ENCODE data around the gene PEG3. TPM values are rescaled to one million over a fixed set of nuclear protein-coding genes. Genes with fewer than 3 reads are reported as not detected.
"Not testable (repeated sequence)": the region's sequence is repeated elsewhere in the genome, so short reads cannot be mapped to it uniquely, and the experiment has no call there.

Gene PEG3
- total RNA-seq, 1 donor from 2014 or later: not detected

GRCh38 chr19:56864443-56865125 is 24.1 kb upstream of the PEG3 start:
- no peak overlapping the region for H2AFZ ChIP-seq (ENCODE audit: low read depth, low read length)
- no peak for TF ChIP-seq CTCF (IDR thresholded peaks at IDR 0.05; ENCODE audit: insufficient read depth, low read depth, low read length)
- no peak for TF ChIP-seq EZH2 (IDR thresholded peaks at IDR 0.05; ENCODE audit: insufficient read depth, low read length)
- Mint-ChIP-seq H3K27me3 (ENCODE audit: low read depth, unreplicated experiment) (no peaks in the 10 kb centered on the region), H3K36me3 (ENCODE audit: low read depth, unreplicated experiment) (no peaks in the 10 kb centered on the region), H3K27ac (ENCODE audit: unreplicated experiment) (no peak overlapping the region), H3K4me3 (ENCODE audit: unreplicated experiment) (no peak overlapping the region), H3K4me1 (ENCODE audit: low read depth, unreplicated experiment) (no peaks in the 10 kb centered on the region), H3K9me3 (ENCODE audit: unreplicated experiment) (peaks cover 28% of the 10 kb centered on the region)
- no peaks in the 10 kb centered on the region for H3K27me3 ChIP-seq (ENCODE audit: insufficient read depth, low read length)
- no peak overlapping the region for H3K4me2 ChIP-seq (ENCODE audit: low read length)
- H3K4me1 ChIP-seq (ENCODE audit: insufficient read depth, low read length): no peaks in the 10 kb centered on the region
- DNase-seq (ENCODE audit: low read depth): no peak
- H3K9me3 ChIP-seq (ENCODE audit: insufficient read depth, low read depth, low read length): peaks cover 5% of the 10 kb centered on the region
- no peak overlapping the region for H3K9ac ChIP-seq (ENCODE audit: low read length)
- no peaks in the 10 kb centered on the region for H4K20me1 ChIP-seq (ENCODE audit: insufficient read depth, low read length)
- H3K36me3 ChIP-seq (ENCODE audit: insufficient read depth, low read length): no peaks in the 10 kb centered on the region
- no peak for FAIRE-seq
- no peak overlapping the region for H3K4me3 ChIP-seq (ENCODE audit: insufficient read depth, low read depth, low read length)
- H3K79me2 ChIP-seq (ENCODE audit: insufficient read depth, low read length): no peaks in the 10 kb centered on the region
- no peak overlapping the region for H3K27ac ChIP-seq (ENCODE audit: low read depth, low read length)

GRCh38 chr19:56862741-56863140 is 22.2 kb upstream of the PEG3 start:
- Histone ChIP-seq H3K9ac (ENCODE audit: low read length) (no peak overlapping the region), H3K9me3 (ENCODE audit: insufficient read depth, low read depth, low read length) (peaks cover 7% of the 10 kb centered on the region), H3K27ac (ENCODE audit: low read depth, low read length) (no peak overlapping the region), H3K4me2 (ENCODE audit: low read length) (no peak overlapping the region), H3K79me2 (ENCODE audit: insufficient read depth, low read length) (no peaks in the 10 kb centered on the region), H3K4me3 (ENCODE audit: insufficient read depth, low read depth, low read length) (no peak overlapping the region), H3K4me1 (ENCODE audit: insufficient read depth, low read length) (no peaks in the 10 kb centered on the region), H4K20me1 (ENCODE audit: insufficient read depth, low read length) (no peaks in the 10 kb centered on the region), H3K27me3 (ENCODE audit: insufficient read depth, low read length) (no peaks in the 10 kb centered on the region), H2AFZ (ENCODE audit: low read depth, low read length) (no peak overlapping the region), H3K36me3 (ENCODE audit: insufficient read depth, low read length) (no peaks in the 10 kb centered on the region)
- peaks cover 22% of the 10 kb centered on the region for H3K9me3 Mint-ChIP-seq (ENCODE audit: unreplicated experiment)
- no peaks in the 10 kb centered on the region for H3K36me3 Mint-ChIP-seq (ENCODE audit: low read depth, unreplicated experiment)
- no peak overlapping the region for H3K27ac Mint-ChIP-seq (ENCODE audit: unreplicated experiment)
- no peak overlapping the region for H3K4me3 Mint-ChIP-seq (ENCODE audit: unreplicated experiment)
- H3K27me3 Mint-ChIP-seq (ENCODE audit: low read depth, unreplicated experiment): no peaks in the 10 kb centered on the region
- no peaks in the 10 kb centered on the region for H3K4me1 Mint-ChIP-seq (ENCODE audit: low read depth, unreplicated experiment)
- DNase-seq (ENCODE audit: low read depth) (no peak), FAIRE-seq (no peak)
- TF ChIP-seq EZH2 (IDR thresholded peaks at IDR 0.05; ENCODE audit: insufficient read depth, low read length): no peak
- no peak for TF ChIP-seq CTCF (IDR thresholded peaks at IDR 0.05; ENCODE audit: insufficient read depth, low read depth, low read length)

GRCh38 chr19:56860409-56860808 is 19.9 kb upstream of the PEG3 start:
- not testable (repeated sequence) for H3K4me1 Mint-ChIP-seq (ENCODE audit: low read depth, unreplicated experiment); H4K20me1 ChIP-seq (ENCODE audit: insufficient read depth, low read length); H3K4me3 Mint-ChIP-seq (ENCODE audit: unreplicated experiment); H3K79me2 ChIP-seq (ENCODE audit: insufficient read depth, low read length); H3K27ac Mint-ChIP-seq (ENCODE audit: unreplicated experiment); FAIRE-seq; H2AFZ ChIP-seq (ENCODE audit: low read depth, low read length); H3K27ac ChIP-seq (ENCODE audit: low read depth, low read length); H3K27me3 ChIP-seq (ENCODE audit: insufficient read depth, low read length); H3K36me3 Mint-ChIP-seq (ENCODE audit: low read depth, unreplicated experiment); H3K9ac ChIP-seq (ENCODE audit: low read length); H3K4me2 ChIP-seq (ENCODE audit: low read length); H3K4me1 ChIP-seq (ENCODE audit: insufficient read depth, low read length); H3K9me3 ChIP-seq (ENCODE audit: insufficient read depth, low read depth, low read length); H3K27me3 Mint-ChIP-seq (ENCODE audit: low read depth, unreplicated experiment); H3K36me3 ChIP-seq (ENCODE audit: insufficient read depth, low read length); H3K4me3 ChIP-seq (ENCODE audit: insufficient read depth, low read depth, low read length); DNase-seq (ENCODE audit: low read depth)
- peaks cover 23% of the 10 kb centered on the region for H3K9me3 Mint-ChIP-seq (ENCODE audit: unreplicated experiment)

Data from astrocyte (in vitro differentiated cells and primary cell).